HFFc6 (cell line): ENCODE data around the gene TUBA8. TPM values are rescaled to one million over a fixed set of nuclear protein-coding genes. Genes with fewer than 3 reads are reported as not detected.
"Not testable (repeated sequence)": the region's sequence is repeated elsewhere in the genome, so short reads cannot be mapped to it uniquely, and the experiment has no call there.

Experiments
- DNase-seq: peaks from one replicate; pipeline ENCODE4 v3.0.0-alpha.2; 2018
- H3K27ac Mint-ChIP-seq: 2 replicates; pipeline ENCODE4 v1.8.0; 2020; ENCODE audit warnings: mild to moderate bottlenecking, mixed read lengths
- H3K27me3 Mint-ChIP-seq: 2 replicates; pipeline ENCODE4 v1.8.0; 2021; ENCODE audit warnings: mild to moderate bottlenecking, moderate library complexity, mixed read lengths; ENCODE audit not compliant: insufficient read depth
- H3K36me3 Mint-ChIP-seq: 2 replicates; pipeline ENCODE4 v1.8.0; 2021; ENCODE audit warnings: low read depth, mixed read lengths
- H3K4me1 Mint-ChIP-seq: 2 replicates; pipeline ENCODE4 v1.8.0; 2020; ENCODE audit warnings: low read depth, mixed read lengths
- H3K4me3 Mint-ChIP-seq: 2 replicates; pipeline ENCODE4 v1.8.0; 2020; ENCODE audit warnings: mild to moderate bottlenecking, moderate library complexity, mixed read lengths
- H3K9me3 Mint-ChIP-seq: 2 replicates; pipeline ENCODE4 v1.8.0; 2020; ENCODE audit warnings: mild to moderate bottlenecking, mixed read lengths
- total RNA-seq, 6 experiments: library from RNA; stranded (reverse); fragmentation: NEBNext Ultra II Directional; extraction: Animal tissue kit (Norgen Biotek cat#: 25700); gene quantifications; 2 replicates in 1 of 6; 3 replicates in 5 of 6; pipeline ENCODE4 v1.2.3, GENCODE V29; 2021
- TF ChIP-seq, protein P1 (sequence below): fragments of 200-600 bp; sonication (generic); IDR thresholded peaks from 2 replicates; pipeline ENCODE4 v1.5.0; 2021; ENCODE audit warnings: antibody characterized with exemption, mild to moderate bottlenecking

Gene TUBA8
- total RNA-seq, 6 experiments from 2014 or later, result 0.14 to 0.43 (median 0.29) TPM

DNA sequence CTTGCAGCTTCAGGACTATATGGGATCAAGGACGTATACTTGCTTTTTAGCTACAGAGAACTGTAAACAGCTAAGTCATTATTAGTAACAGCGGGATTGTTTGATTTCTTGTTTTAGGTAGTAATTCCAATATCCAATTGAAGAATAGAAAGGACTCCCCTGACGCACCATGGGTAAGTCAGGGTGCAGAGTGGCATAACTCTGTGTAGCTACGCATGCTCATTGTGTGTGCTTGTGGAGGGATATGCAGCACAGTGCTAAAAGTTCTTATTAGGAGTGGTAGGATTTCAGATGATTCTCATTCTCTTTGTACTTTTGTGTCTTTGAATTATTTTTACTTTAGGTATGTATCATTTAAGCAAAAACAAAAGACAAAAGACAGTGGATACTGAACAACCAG, 40.6 kb upstream of the TUBA8 start:
- Mint-ChIP-seq H3K4me1 (peaks cover 28% of the 10 kb centered on the region), H3K27ac (no peak overlapping the region), H3K36me3 (no peaks in the 10 kb centered on the region), H3K4me3 (no peak overlapping the region), H3K27me3 (peaks cover 9% of the 10 kb centered on the region), H3K9me3 (no peaks in the 10 kb centered on the region)
- no peak for DNase-seq
- TF ChIP-seq, protein P1, sequence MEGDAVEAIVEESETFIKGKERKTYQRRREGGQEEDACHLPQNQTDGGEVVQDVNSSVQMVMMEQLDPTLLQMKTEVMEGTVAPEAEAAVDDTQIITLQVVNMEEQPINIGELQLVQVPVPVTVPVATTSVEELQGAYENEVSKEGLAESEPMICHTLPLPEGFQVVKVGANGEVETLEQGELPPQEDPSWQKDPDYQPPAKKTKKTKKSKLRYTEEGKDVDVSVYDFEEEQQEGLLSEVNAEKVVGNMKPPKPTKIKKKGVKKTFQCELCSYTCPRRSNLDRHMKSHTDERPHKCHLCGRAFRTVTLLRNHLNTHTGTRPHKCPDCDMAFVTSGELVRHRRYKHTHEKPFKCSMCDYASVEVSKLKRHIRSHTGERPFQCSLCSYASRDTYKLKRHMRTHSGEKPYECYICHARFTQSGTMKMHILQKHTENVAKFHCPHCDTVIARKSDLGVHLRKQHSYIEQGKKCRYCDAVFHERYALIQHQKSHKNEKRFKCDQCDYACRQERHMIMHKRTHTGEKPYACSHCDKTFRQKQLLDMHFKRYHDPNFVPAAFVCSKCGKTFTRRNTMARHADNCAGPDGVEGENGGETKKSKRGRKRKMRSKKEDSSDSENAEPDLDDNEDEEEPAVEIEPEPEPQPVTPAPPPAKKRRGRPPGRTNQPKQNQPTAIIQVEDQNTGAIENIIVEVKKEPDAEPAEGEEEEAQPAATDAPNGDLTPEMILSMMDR, result no peak

DNA sequence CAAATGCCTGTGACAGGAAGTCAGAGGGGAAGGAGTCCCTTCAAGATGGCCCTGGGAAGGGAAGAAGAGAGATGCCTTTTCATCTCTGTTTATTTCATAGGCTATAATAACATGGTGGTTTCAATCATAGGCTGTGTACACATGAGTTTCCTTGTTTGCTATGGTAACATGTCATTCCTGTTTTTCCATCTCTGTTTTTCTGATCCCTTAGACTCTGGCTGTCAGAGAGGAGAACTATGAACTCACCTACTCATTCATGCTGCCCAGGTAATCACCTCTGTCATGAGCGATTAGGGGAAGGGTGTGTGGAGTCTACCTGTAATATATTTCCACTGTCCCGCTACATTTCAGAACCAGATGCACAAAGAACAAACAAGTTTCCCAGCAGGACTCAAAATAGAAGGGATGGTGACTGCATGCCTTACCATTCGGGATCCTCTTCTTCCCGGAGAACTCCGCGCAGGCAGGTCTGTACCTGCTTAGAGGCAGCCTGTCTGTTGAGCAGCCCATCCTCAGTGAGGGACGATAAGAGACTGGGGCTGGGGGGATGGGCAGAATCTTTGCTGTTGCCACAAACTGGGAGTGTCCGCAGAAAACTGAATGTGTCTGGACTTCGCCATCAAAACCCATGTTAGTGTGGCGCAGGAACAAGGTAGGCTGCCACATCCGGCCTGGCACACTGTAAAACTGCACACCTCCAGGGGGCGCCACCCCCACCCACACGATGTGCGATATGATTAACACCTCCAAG, 39.9 kb upstream of the TUBA8 start:
- TF ChIP-seq, protein P1, result peak; percentile 72
- no peak for DNase-seq
- Mint-ChIP-seq H3K4me1 (peaks cover 28% of the 10 kb centered on the region), H3K27ac (no peak overlapping the region), H3K27me3 (peaks cover 6% of the 10 kb centered on the region), H3K9me3 (no peaks in the 10 kb centered on the region), H3K4me3 (no peak overlapping the region), H3K36me3 (no peaks in the 10 kb centered on the region)

DNA sequence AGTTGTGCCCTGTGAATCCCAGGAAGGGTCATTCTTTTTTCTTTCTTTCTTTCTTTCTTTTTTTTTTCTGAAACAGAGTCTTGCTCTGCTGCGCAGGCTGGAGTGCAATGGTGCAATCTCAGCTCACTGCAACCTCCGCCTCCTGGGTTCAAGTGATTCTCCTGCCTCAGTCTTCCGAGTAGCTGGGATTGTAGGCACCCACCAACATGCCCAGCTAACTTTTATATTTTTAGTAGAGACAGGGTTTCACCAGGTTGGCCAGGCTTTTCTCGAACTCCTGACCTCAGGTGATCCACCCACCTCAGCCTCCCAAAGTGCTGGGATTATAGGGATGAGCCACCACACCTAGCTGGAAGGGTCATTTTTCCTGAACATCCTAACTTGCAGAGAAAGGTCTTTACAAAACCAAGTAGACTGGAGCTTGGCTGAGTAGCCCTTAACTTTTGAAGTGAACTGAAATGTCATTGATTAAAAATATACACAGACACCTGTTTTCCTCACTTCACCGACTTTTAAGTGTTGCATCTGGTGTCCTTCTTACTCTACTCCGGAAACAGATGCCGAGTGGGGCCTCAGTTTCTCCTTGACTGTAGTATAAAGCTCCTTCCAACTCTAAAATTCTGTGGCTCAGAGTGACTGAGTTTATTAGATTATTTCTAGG, 39.2 kb upstream of the TUBA8 start:
- H3K36me3 Mint-ChIP-seq, DNase-seq, H3K4me3 Mint-ChIP-seq, H3K27ac Mint-ChIP-seq, H3K9me3 Mint-ChIP-seq, H3K27me3 Mint-ChIP-seq: not testable (repeated sequence)
- H3K4me1 Mint-ChIP-seq, result peaks cover 33% of the 10 kb centered on the region

DNA sequence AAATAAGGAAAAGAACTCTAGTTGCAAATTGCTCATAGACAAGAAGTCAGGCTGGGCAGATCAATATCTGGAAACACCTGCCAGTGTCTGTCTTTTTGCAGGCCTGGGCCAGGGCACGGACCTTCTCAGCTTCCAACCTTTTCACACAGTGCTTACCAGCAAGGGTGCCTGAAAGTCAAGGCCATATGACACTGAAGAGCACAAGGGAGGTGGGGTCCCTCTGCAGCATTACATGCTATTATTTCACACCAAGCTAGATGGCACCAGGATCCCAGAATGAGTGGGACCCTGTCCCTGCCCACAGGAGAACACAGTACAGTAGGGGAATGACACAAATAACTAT, 38.7 kb upstream of the TUBA8 start:
- H3K27ac Mint-ChIP-seq, result no peak overlapping the region
- H3K27me3 Mint-ChIP-seq, result peaks cover 2% of the 10 kb centered on the region
- no peaks in the 10 kb centered on the region for H3K36me3 Mint-ChIP-seq
- TF ChIP-seq, protein P1, result no peak
- H3K4me1 Mint-ChIP-seq, result peaks cover 36% of the 10 kb centered on the region
- no peak overlapping the region for H3K4me3 Mint-ChIP-seq
- no peaks in the 10 kb centered on the region for H3K9me3 Mint-ChIP-seq
- DNase-seq, result no peak

DNA sequence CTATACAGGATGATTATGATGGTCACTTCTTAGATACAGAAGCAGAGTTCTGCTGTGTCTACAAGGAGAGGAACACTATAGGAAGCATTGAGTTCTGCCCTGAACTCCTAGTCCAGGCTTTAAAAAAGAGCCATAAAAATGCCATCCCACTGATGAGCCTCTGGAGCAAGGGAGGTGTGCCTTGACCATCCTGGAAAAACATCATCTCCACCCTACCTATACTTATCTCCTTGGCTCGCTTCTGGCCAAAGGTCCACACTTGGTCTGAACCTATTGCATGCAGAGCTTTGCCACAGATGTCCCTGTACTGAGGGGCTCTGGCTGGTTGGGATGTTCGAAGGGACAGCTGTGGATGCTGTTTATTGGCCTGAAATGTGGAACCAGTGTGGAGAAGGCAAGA, 37.1 kb upstream of the TUBA8 start:
- Mint-ChIP-seq H3K36me3 (0 out of 2 replicates have a peak, but pooled peaks cover 2% of the 10 kb centered on the region), H3K27ac (no peak overlapping the region), H3K9me3 (no peaks in the 10 kb centered on the region), H3K27me3 (no peaks in the 10 kb centered on the region; the same call in 1 of the 2 replicates), H3K4me1 (peaks cover 30% of the 10 kb centered on the region), H3K4me3 (no peak overlapping the region)
- DNase-seq, result no peak
- TF ChIP-seq, protein P1, result no peak

DNA sequence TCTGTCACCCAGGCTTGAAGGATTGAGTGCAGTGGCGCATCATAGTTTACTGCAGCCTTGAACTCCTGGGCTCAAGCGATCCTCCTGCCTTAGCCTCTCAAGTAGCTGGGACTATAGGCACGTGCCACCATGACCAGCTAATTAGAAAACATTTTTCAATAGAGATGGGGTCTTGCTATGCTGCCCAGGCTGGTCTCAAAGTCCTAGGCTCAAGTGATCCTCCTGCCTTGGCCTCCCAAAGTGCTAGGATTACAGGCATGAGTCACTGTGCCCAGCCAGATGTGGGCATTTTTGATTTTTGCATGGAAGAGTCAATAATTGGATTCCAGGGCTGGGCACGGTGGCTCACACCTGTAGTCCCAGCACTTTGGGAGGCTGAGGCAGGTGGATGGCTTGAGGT, 36.7 kb upstream of the TUBA8 start:
- not testable (repeated sequence) for DNase-seq, H3K36me3 Mint-ChIP-seq, H3K9me3 Mint-ChIP-seq, H3K4me3 Mint-ChIP-seq, H3K27ac Mint-ChIP-seq, H3K27me3 Mint-ChIP-seq
- peaks cover 30% of the 10 kb centered on the region for H3K4me1 Mint-ChIP-seq
